SK-N-SH (cell line): ENCODE results near the gene CANX. TPM values are rescaled to one million over a fixed set of nuclear protein-coding genes. Genes with fewer than 3 reads are reported as not detected.

Experiments used
- CTCF ChIA-PET: fragments of 300-600, 350-600 bp; formaldehyde crosslinking; extraction: SDS; loops from one replicate; lab custom pipeline; 2021; lab: Yijun Ruan, JAX
- POLR2A ChIA-PET: fragments of 350-600 bp; sonication (Branson Sonifier 250); formaldehyde crosslinking; extraction: SDS; loops from one replicate; lab custom pipeline; 2020; ENCODE audit warnings: antibody characterized with exemption, inconsistent platforms; lab: Yijun Ruan, JAX
- DNase-seq: peaks from one replicate; pipeline ENCODE4 v3.0.0; 2012
- H2AFZ ChIP-seq: fragments of 200-600 bp; sonication (generic); 2 replicates; pipeline ENCODE4 v1.8.1; 2016; ENCODE audit warnings: antibody characterized with exemption, mild to moderate bottlenecking, low read depth
- H3F3A ChIP-seq: fragments of 200-600 bp; sonication (generic); replicated peaks from 2 replicates; pipeline ENCODE3; 2016; ENCODE audit warnings: antibody characterized with exemption, mild to moderate bottlenecking; ENCODE audit not compliant: insufficient read depth
- H3K27ac ChIP-seq, 2 experiments: fragments of 200-500 bp in 1 of 2; fragments of 200-600 bp in 1 of 2; sonication (Bioruptor generic) in 1 of 2; sonication (generic), shearing (Covaris generic) in 1 of 2; 2 replicates each; pipeline versions ENCODE4 v1.5.1 to v1.6.1; 2014 to 2016; ENCODE audit warnings: low read depth in 2 of 2, inconsistent platforms in 1 of 2, low read length in 1 of 2, mild to moderate bottlenecking in 1 of 2, mixed read lengths in 1 of 2
- H3K27me3 ChIP-seq: fragments of 200-600 bp; sonication (generic), shearing (Covaris generic); 2 replicates; pipeline ENCODE4 v1.6.1; 2016; ENCODE audit warnings: mixed run types; ENCODE audit not compliant: insufficient read depth
- H3K36me3 ChIP-seq, 2 experiments: fragments of 200-500 bp in 1 of 2; fragments of 200-600 bp in 1 of 2; sonication (Bioruptor generic) in 1 of 2; sonication (generic) in 1 of 2; replicated peaks in 1 of 2; 2 replicates each; pipeline versions ENCODE3 to v1.5.1; 2014 to 2016; ENCODE audit warnings: low read length in 1 of 2, mild to moderate bottlenecking in 1 of 2; ENCODE audit not compliant: insufficient read depth in 2 of 2, control insufficient read depth in 1 of 2
- H3K4me1 ChIP-seq, 2 experiments: fragments of 200-500 bp in 1 of 2; fragments of 200-600 bp in 1 of 2; sonication (Bioruptor generic) in 1 of 2; sonication (generic), shearing (Covaris generic) in 1 of 2; 2 replicates each; pipeline versions ENCODE4 v1.5.1 to v1.6.1; 2014 to 2016; ENCODE audit warnings: low read depth in 1 of 2, low read length in 1 of 2, mixed run types in 1 of 2; ENCODE audit not compliant: insufficient read depth in 2 of 2, control insufficient read depth in 1 of 2
- H3K4me2 ChIP-seq: fragments of 200-600 bp; sonication (generic), shearing (Covaris generic); 2 replicates; pipeline ENCODE4 v1.6.1; 2017; ENCODE audit warnings: mixed run types
- H3K4me3 ChIP-seq, 2 experiments: fragments of 200-500 bp in 1 of 2; fragments of 200-600 bp in 1 of 2; sonication (Bioruptor generic) in 1 of 2; sonication (generic), shearing (Covaris generic) in 1 of 2; 2 replicates each; pipeline versions ENCODE4 v1.5.1 to v1.8.1; 2014 to 2016; ENCODE audit warnings: low read depth in 2 of 2, inconsistent platforms in 1 of 2, low read length in 1 of 2, mild to moderate bottlenecking in 1 of 2, mixed read lengths in 1 of 2, moderate library complexity in 1 of 2
- H3K79me2 ChIP-seq: fragments of 200-600 bp; sonication (generic); 2 replicates; pipeline ENCODE4 v1.8.1; 2017; ENCODE audit warnings: mild to moderate bottlenecking; ENCODE audit not compliant: insufficient read depth
- H3K9ac ChIP-seq: fragments of 200-600 bp; sonication (generic); 2 replicates; pipeline ENCODE4 v1.6.1; 2017; ENCODE audit warnings: mixed run types
- H3K9me2 ChIP-seq: fragments of 200-600 bp; sonication (generic); 2 replicates; pipeline ENCODE4 v1.6.1; 2017; ENCODE audit warnings: mixed run types
- H3K9me3 ChIP-seq: fragments of 200-600 bp; sonication (generic); 2 replicates; pipeline ENCODE4 v1.6.1; 2017; ENCODE audit warnings: mixed run types, mild to moderate bottlenecking, moderate library complexity
- H4K20me1 ChIP-seq: fragments of 200-600 bp; sonication (generic); 2 replicates; pipeline ENCODE4 v1.6.1; 2017; ENCODE audit warnings: mild to moderate bottlenecking, mixed run types; ENCODE audit not compliant: insufficient read depth
- CTCF ChIP-seq: fragments of 200-600 bp; sonication (generic); IDR thresholded peaks from 2 replicates; pipeline ENCODE4 v1.6.1; 2017; ENCODE audit warnings: antibody characterized with exemption, mild to moderate bottlenecking, moderate library complexity
- ELF1 ChIP-seq: IDR thresholded peaks from 2 replicates; pipeline ENCODE4 v1.4.0; 2012
- EP300 ChIP-seq, 2 experiments: IDR thresholded peaks; 2 replicates each; pipeline versions ENCODE4 v1.4.0 to v1.6.1; 2012; ENCODE audit warnings: borderline replicate concordance in 1 of 2, low read depth in 1 of 2, low read length in 1 of 2
- FOSL2 ChIP-seq: IDR thresholded peaks from 2 replicates; pipeline ENCODE4 v1.4.0; 2012; ENCODE audit warnings: low read depth, mild to moderate bottlenecking, moderate library complexity, borderline replicate concordance
- GABPA ChIP-seq: IDR thresholded peaks from 2 replicates; pipeline ENCODE4 v1.4.0; 2012; ENCODE audit warnings: low read depth, mild to moderate bottlenecking
- IRF3 ChIP-seq: fragments of 150-350 bp; IDR thresholded peaks from 2 replicates; pipeline ENCODE4 v1.6.1; 2016; ENCODE audit warnings: mild to moderate bottlenecking, low read depth, low read length
- MEF2A ChIP-seq: IDR thresholded peaks from 2 replicates; pipeline ENCODE4 v1.4.0; 2012; ENCODE audit warnings: low read depth, borderline replicate concordance
- NFIC ChIP-seq: IDR thresholded peaks from 2 replicates; pipeline ENCODE4 v1.4.0; 2012; ENCODE audit warnings: borderline replicate concordance
- POLR2AphosphoS5 ChIP-seq: IDR thresholded peaks from 2 replicates; pipeline ENCODE4 v1.6.1; 2012; ENCODE audit warnings: low read depth, low read length
- RCOR1 ChIP-seq: fragments of 150-350 bp; IDR thresholded peaks from 2 replicates; pipeline ENCODE4 v1.6.1; 2017; ENCODE audit warnings: antibody characterized with exemption, low read length
- REST ChIP-seq: IDR thresholded peaks from 2 replicates; pipeline ENCODE4 v1.6.1; 2012; ENCODE audit warnings: mild to moderate bottlenecking, low read depth, low read length, moderate library complexity
- TEAD4 ChIP-seq: IDR thresholded peaks from 2 replicates; pipeline ENCODE4 v1.4.0; 2012; ENCODE audit warnings: mild to moderate bottlenecking, borderline replicate concordance; ENCODE audit not compliant: insufficient read depth
- YY1 ChIP-seq: IDR thresholded peaks from 2 replicates; pipeline ENCODE4 v1.4.0; 2012; ENCODE audit warnings: low read depth, mild to moderate bottlenecking
- WGBS: methylation state at CpG from one replicate; pipeline ENCODE4 v1.1.6; 2017; ENCODE audit warnings: low lambda C conversion rate; 5-methylcytosine and 5-hydroxymethylcytosine counted together
- polyA plus RNA-seq, 3 experiments: library from polyadenylated mRNA; depleted of rRNA; stranded (reverse); fragments of >200 nt; gene quantifications; 2 replicates each; pipeline ENCODE4 v1.2.3, GENCODE V29; 2012

CANX gene
- polyA plus RNA-seq, 1 of the 3 experiments (the other 2 are of a cell fraction): 215 TPM

GRCh38 chr5:179780362-179780761 is 81.6 kb downstream of the CANX start:
- Histone ChIP-seq H3K9me2 (no peaks in the 10 kb centered on the region), H3K27ac (no peak overlapping the region), H3K4me2 (no peak overlapping the region), H3K4me1 (no peaks in the 10 kb centered on the region), H3K4me3 (no peak overlapping the region), H4K20me1 (no peaks in the 10 kb centered on the region), H3K9ac (no peak overlapping the region), H3K27me3 (no peaks in the 10 kb centered on the region), H3K36me3 (peaks cover 10 to 44% of the 10 kb centered on the region in 2 experiments), H2AFZ (no peak overlapping the region), H3K9me3 (no peaks in the 10 kb centered on the region), H3K79me2 (no peaks in the 10 kb centered on the region), H3F3A (no peaks in the 10 kb centered on the region)
- CTCF ChIA-PET: interaction anchor here (1.2 to 5.4 kb wide), 4 partner anchors 12 to 21 kb away, joined by 3 to 35 read pairs (median 6); no protein-coding TSS in a partner anchor
- no peak for TF ChIP-seq EP300 (IDR thresholded peaks at IDR 0.05; ENCODE audit: borderline replicate concordance in 1 of 2, low read depth in 1 of 2, low read length in 1 of 2)
- no peak for TF ChIP-seq POLR2AphosphoS5
- no peak for TF ChIP-seq TEAD4
- TF ChIP-seq GABPA: no peak
- no peak for TF ChIP-seq NFIC
- no peak for TF ChIP-seq REST
- no peak for TF ChIP-seq YY1
- TF ChIP-seq CTCF: no peak
- no peak for TF ChIP-seq ELF1
- TF ChIP-seq RCOR1: no peak
- TF ChIP-seq FOSL2: no peak
- TF ChIP-seq MEF2A: no peak
- TF ChIP-seq IRF3: no peak
- no peak for DNase-seq
- 94% methylated on average over 7 of the region's 7 CpGs for WGBS
- POLR2A ChIA-PET: interaction anchor here (1.0 kb wide), 1 partner anchor 14 kb away, joined by 4 read pairs; no protein-coding TSS in a partner anchor

Other genes with a start within 250 kb of the CANX start
- gene RUFY1, start 148.4 kb upstream of the CANX start, polyA plus RNA-seq (2012; rRNA removed): 30.3 and 31.5 TPM in 2 replicates
- 192 and 197 TPM in 2 replicates for gene HNRNPH1, start 75.3 kb upstream of the CANX start, polyA plus RNA-seq (2012; rRNA removed)
- gene CBY3, start 17.9 kb upstream of the CANX start, polyA plus RNA-seq (2012; rRNA removed): not detected in 2 replicates
- 4.4 and 8.1 TPM in 2 replicates for gene MAML1, start 33.9 kb downstream of the CANX start, polyA plus RNA-seq (2012; rRNA removed)
- 0.34 and 0.43 TPM in 2 replicates for gene LTC4S, start 95.0 kb downstream of the CANX start, polyA plus RNA-seq (2012; rRNA removed)
- 174 and 190 TPM in 2 replicates for gene MGAT4B, start 107.9 kb downstream of the CANX start, polyA plus RNA-seq (2012; rRNA removed)
- 181 and 185 TPM in 2 replicates for gene SQSTM1, start 121.9 kb downstream of the CANX start, polyA plus RNA-seq (2012; rRNA removed)
- gene MRNIP, start 159.8 kb downstream of the CANX start, polyA plus RNA-seq (2012; rRNA removed): 32.8 and 34.9 TPM in 2 replicates
- gene TBC1D9B, start 208.9 kb downstream of the CANX start, polyA plus RNA-seq (2012; rRNA removed): 75.6 and 76.1 TPM in 2 replicates